VCaP (cell line): Measurements from ENCODE around the gene MICAL3.
A peak's percentile ranks its signal among the peaks of the same experiment; 100 is the strongest.
"Not testable (repeated sequence)": the region's sequence is repeated elsewhere in the genome, so short reads cannot be mapped to it uniquely, and the experiment has no call there.

ENCODE experiments used
- H3K27ac ChIP-seq: fragments of 450-650 bp; 2 replicates; pipeline ENCODE4 v1.5.1; 2017
- TF ChIP-seq, protein P1 (sequence below): fragments of 450-650 bp; conservative IDR thresholded peaks from 2 replicates; pipeline ENCODE4 v1.5.1; 2017; ENCODE audit warnings: mild to moderate bottlenecking, moderate library complexity

Gene MICAL3

DNA sequence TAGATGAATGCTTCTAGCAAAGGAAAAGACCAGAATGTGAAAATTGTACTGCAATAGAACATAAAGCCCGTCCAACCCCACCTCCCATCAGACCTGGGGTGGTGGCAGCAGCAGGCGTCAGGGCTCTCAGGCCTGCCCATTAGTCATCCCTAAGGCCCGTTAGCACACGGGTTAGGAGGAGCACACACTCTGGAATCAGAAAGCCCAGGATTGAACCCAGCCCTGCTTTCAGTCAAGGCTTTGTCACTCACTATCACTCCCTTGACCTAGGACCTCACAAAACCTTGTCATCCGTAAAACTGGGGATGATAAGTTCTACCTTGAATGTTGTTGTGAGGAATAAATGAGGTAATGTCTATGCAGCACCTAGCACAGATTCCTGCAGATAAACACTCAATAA, 26.9 kb downstream of the MICAL3 start:
- TF ChIP-seq, protein P1, sequence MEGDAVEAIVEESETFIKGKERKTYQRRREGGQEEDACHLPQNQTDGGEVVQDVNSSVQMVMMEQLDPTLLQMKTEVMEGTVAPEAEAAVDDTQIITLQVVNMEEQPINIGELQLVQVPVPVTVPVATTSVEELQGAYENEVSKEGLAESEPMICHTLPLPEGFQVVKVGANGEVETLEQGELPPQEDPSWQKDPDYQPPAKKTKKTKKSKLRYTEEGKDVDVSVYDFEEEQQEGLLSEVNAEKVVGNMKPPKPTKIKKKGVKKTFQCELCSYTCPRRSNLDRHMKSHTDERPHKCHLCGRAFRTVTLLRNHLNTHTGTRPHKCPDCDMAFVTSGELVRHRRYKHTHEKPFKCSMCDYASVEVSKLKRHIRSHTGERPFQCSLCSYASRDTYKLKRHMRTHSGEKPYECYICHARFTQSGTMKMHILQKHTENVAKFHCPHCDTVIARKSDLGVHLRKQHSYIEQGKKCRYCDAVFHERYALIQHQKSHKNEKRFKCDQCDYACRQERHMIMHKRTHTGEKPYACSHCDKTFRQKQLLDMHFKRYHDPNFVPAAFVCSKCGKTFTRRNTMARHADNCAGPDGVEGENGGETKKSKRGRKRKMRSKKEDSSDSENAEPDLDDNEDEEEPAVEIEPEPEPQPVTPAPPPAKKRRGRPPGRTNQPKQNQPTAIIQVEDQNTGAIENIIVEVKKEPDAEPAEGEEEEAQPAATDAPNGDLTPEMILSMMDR = no peak
- no peak overlapping the region for H3K27ac ChIP-seq

DNA sequence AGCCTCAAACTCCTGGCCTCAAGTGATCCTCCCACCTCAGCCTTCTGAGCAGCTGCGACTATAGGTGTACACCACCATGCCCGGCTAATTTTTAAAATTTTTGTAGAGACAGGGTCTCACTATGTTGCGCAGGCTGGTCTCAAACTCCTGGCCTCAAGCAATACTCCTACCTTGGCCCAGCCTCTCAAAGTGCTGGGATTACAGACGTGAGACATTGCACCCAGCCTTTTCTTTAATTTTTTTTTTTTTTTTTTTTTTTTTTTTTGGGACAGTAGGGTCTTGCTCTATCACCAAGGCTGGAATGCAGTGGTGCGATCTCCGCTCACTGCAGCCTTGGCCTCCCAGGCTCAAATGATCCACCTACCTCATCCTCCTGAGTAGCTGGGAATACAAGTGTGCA, 29.1 kb downstream of the MICAL3 start:
- H3K27ac ChIP-seq = not testable (repeated sequence)

DNA sequence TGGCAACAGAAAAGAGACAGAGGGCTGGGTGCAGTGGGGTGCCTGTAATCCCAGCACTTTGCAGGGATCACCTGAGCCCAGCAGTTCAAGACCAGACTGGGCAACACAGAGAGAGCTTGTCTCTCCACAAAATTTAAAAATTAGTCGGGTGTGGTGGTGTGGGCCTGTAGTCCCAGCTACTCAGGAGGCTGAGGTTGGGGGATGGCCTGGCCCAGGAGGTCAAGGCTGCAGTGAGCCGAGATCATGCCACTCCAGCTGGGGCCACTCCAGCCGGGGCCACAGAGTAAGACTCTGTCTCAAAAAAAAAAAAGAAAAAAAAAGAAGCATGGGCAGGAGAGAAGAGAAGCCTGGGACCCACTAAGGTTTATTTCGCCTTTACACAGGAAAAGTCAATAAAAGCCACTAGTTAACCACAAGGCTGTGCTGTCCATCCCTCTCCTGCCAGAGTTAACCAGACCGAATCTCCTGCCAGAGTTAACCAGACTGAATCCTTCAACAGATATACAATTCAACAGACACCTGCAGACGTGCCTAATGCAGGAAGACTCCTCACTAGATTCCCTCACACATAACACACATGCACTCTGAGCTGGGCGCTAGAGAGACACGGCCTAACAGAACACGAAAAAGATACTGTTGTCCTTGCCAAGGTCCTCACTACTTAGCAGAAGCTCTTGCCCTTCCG, 29.8 kb downstream of the MICAL3 start:
- TF ChIP-seq, protein P1 = 0 out of 2 replicates have a peak, but pooled peaks have one; percentile 7
- H3K27ac ChIP-seq = no peak overlapping the region

DNA sequence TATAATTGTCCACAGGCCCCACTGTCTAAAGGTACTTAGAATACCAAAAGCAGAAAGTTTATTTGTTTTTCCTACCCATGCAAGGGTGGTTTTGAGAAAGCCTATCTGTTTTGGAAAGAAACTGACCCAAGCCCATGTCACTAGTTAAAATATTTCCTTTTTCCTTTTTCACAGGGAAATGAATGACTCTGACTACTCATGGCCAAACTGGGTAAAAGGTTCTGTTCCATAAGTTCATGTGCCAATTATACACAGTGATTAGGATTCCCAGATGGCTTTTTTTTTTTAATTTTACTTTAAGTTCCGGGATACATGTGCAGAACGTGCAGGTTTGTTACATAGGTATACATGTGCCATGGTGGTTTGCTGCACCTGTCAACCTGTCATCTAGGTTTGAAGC, 31.4 kb downstream of the MICAL3 start:
- H3K27ac ChIP-seq = not testable (repeated sequence)

DNA sequence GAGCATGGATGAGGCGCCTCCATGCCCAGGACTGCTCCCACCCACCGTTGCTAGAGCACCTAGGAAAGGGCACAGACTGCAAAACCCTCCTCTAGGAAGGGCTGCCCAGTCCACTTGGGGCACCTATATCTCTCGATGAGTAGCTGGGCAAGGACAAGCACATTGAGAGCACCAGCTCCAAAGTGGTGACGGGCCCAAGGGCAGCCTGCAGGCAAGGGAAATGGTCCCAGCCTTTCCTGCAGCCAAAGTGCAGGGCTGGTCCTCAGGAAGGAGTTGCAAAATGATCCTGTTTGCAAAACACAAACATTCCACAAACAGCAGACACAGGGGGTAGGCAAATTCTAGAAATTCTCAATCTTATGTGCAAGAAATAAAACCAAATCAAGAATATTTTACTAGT, 32.4 kb downstream of the MICAL3 start:
- not testable (repeated sequence) for H3K27ac ChIP-seq

- no peak overlapping the region for H3K27ac ChIP-seq
Measured at GRCh38 chr22:17990942-17991341, 33.4 kb downstream of the MICAL3 start.

DNA sequence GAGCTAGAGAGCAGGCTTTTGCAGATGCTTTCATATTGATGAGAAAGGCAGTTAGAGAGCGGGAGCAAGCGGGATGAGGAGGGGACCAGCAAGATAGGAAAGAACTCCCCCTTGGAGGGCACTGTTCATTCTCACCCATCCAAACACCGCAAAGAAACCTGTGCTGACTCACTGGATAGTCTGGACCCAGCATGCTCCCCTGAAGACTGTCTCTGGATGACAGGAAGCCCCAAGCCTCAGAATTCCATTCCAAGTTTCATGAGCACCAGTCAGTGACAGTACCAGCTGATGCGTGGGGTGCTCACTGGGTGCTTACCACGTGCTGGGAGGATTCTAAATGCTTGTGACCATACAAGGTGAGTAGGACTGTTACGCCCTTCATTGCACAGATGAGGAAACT, 34.2 kb downstream of the MICAL3 start:
- TF ChIP-seq, protein P1 = no peak
- no peak overlapping the region for H3K27ac ChIP-seq

More at GRCh38 chr22:17990942-17991341, 33.4 kb downstream of the MICAL3 start:
- TF ChIP-seq, protein P1 = no peak

GRCh38 chr22:17988800-17989513, 35.4 kb downstream of the MICAL3 start:
- TF ChIP-seq, protein P1 = no peak
- H3K27ac ChIP-seq = peak overlapping the region; percentile 56

- no peak overlapping the region for H3K27ac ChIP-seq
- TF ChIP-seq, protein P1 = no peak
Measured at GRCh38 chr22:17985606-17986005, 38.8 kb downstream of the MICAL3 start.

DNA sequence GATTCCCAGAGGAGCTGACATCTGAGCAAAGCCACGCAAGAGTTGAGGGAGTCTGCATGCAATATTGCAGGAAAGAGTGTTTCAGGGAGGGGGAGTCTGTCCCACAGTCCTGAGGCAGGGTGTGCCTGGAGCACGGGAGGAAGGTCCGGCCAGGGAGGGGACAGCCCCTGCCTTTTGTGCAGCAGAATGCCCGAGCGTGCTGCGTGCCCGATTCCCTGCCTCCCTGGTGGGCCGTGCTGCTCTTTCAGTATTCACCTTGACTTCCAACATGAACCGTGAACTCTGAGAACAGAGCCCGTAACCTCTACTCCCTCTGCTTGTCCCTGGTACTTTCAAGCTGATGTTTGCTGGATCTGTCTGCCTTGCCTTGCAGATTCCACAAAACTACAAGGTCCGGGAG, 39.3 kb downstream of the MICAL3 start:
- not testable (repeated sequence) for H3K27ac ChIP-seq
